GM21737 (cell line): ENCODE measurements around the gene MAGOHB.
A peak's percentile ranks its signal among the peaks of the same experiment; 100 is the strongest.
"Not testable (repeated sequence)": the region's sequence is repeated elsewhere in the genome, so short reads cannot be mapped to it uniquely, and the experiment has no call there.

Source experiments
- ATAC-seq: cut with Tn5 transposase; IDR thresholded peaks from one replicate; pipeline ENCODE4 v1.9.1; 2021; ENCODE audit warnings: mild to moderate bottlenecking, moderate library complexity; ENCODE audit not compliant: unreplicated experiment

MAGOHB gene

DNA sequence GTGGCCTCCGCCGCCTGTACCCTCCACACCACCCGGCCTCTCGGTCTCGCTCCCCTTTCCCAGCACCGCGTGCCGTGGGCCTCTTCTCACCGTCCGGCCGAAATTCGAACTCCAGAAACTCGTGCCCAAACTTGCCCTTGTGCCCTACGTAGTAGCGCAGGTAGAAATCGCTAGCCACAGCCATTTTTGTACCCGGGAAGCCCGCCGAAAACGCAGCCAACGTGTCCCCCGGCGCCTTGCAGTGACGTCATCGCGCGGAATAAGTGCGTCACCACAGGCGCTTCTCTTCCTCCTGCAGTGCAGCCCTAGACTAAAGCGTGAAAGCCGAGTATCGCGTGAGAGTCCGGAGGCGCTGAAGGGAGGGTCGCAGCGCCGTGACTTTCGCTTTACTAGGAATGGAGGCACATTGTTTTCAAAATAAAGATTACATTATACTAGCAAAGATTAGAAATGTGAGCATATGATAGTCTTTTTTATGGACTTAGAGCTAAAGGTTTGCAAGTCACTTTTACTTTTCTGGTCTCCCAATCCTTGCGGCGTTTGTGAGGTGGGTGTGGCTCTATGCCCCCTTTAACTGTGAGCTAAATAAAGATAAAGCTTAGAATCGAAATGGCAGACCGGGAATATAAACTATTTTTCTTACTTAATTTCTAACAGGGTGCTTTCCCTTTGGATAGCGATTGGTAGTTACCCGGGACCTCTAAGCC lies at the start of gene MAGOHB:
TSS of gene MAGOHB (minus strand) at position 261 of the 707 bp plus-strand sequence. CDS start at position 184, 77 bp downstream.
- ATAC-seq: peak; percentile 94

DNA sequence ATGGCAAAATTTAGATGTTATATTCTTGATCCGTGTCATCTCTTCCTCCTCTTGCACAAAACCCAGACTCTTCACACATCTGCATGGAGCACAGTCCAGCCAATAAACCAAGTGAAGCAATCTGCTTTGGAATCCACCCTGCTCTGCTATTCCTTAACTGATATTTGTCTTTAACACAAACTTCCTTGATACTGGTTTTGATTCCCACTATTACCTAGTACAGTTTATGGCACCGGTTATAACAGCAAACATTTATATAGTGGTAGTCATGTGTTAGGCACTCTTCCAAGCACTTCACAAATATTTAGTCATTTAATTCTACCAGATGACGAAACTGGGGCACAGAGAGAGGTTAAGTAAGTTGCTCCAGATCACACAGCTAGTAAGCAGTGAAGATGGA lies 47.9 kb upstream of the MAGOHB start:
- ATAC-seq: no peak

DNA sequence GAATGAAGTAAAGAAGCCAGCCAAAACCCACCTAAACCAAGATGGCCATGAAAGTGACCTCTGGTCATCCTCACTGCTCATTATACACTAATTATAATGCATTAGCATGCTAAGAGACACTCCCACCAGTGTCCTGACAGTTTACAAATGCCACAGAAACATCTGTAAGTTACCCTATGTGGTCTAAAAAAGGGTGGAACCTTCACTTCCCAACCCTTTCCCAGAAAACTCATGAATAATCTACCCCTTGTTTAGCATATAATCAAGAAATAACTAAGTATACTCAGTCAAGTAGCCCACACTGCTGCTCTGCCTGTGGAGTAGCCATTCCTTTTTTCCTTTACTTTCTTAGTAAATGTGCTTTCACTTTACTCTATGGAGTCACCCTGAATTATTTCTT lies 40.6 kb upstream of the MAGOHB start:
- no peak for ATAC-seq

GRCh38 chr12:10652192-10652591 lies 38.8 kb upstream of the MAGOHB start:
- no peak for ATAC-seq

DNA sequence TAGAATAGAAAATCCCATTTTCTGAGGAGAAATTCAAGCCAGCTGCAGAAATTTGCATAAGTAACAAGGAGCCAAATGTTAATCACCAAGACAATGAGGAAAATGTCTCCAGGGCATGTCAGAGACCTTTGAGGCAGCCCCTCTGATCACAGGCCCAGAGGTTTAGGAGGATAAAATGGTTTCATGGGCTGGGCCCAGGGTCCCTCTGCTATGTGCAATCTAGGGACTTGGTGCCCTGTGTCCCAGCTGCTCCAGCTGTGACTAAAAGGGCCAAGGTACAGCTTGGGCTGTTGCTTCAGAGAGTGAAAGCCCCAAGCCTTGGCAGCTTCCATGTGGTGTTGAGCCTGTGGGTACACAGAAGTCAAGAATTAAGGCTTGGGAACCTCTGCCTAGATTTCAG lies 33.2 kb upstream of the MAGOHB start:
- ATAC-seq: not testable (repeated sequence)

- ATAC-seq: no peak
Measured at GRCh38 chr12:10645910-10646309, 32.5 kb upstream of the MAGOHB start.

DNA sequence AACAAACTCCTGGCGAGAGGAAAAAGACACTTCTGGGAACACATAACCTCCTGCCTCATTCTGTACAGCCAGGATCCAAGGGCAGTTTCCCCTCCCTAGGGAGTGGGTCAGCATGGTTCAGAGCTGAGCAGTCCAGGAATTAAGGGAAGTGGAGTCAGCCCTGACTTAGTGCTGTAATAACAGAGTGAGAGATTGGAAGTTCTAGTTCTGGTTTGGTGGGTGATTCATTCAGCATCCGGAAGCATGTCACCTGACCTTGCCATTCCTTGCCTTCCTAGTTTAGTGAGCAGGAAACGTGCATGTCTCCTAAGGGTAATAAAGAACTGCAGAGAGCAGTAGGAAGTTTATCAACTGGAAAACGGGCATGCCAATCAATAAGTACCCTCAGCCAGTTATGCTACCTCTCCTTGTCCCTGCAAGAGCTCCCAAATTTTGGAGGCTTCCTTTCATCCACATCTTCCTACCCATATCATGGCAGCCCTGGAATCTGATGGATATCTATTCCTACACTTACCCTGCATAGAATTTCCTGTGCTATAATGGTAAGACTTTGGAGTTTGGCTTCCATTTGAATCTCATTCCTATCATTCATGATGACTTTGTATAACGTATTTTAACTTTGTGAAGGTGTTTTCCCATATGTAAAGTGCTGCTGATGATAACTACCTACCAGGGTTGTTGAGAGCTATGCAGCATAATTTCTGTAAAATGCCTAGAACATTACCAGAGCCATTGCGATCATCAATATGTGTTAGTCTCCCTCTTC lies 28.5 kb upstream of the MAGOHB start:
- ATAC-seq: no peak

DNA sequence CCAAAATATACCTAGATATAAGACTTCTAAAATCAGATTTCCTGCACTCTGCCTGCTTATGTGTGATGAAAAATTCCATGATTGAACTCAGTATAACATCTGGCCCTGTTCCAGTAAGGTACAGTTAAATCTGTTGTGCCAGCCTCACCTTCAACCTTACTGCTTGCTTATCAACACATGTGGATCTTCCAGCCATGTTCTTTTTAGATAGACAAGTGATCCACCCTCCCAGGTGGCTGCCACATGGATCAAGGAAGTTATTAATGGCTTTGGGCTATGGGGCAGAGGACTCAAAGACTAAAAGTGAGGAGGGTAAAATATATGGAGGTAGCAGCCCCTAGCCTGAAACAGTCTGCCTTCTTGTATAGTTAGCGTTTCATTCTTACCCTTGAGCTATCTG lies 25.3 kb upstream of the MAGOHB start:
- ATAC-seq: no peak

- ATAC-seq: no peak
Measured at GRCh38 chr12:10636611-10637010, 23.2 kb upstream of the MAGOHB start.

DNA sequence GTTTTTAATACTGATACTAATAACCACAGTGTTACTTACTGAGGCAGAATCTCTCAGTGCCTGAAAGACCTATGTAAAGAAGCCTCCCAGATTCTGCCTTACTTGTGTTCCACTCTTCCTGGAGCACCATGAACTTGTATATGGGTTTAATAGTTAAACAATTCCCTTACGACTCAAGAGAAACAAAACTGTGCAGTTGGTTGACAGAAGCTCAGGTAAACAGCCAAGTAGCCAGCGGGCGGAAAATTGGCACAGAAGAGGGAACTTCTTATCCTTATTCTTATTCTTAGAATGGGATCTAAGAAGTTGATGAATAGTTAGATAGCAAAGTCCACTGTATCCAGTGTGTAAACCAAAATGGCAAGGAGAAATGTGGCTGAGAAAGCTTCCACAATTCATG lies 22.7 kb upstream of the MAGOHB start:
- no peak for ATAC-seq

DNA sequence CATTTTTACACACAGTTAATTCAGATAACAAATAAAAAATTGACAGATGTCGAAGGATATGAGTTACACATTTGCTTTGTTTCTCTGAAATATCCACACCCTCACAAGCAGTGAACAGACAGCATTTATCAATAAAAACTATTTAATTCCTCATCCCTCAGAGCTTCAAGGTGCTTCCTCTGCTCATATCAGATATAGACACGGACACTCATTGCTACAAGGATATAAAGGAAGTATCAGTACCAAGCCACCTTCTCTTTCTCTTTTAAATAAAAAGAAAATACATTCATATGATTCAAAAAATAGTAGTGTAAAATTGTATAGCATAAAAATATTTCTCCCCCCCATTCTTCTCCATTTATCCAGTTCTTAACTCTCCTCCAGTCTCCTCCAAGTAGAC lies 21.9 kb upstream of the MAGOHB start:
- no peak for ATAC-seq

GRCh38 chr12:10634427-10634826 lies 21.0 kb upstream of the MAGOHB start:
- no peak for ATAC-seq

DNA sequence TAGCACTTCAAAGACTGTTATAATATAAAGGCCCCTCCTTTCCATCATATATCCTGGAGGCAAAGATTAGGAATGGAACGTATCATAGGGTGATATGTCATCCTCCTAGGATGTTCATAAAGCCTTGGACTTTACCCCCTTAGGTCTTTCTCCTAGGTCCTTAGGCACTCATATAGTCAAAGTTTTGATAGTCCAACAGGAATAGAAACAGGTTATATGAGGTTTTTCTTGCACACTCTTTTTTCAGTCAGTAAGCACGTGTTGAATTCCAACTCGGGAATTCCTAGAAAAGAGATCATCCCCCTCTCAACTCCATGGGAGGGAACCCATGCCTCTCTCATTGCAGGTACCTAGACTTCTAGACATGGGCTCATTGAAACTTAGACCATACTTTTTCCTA lies 20.1 kb upstream of the MAGOHB start:
- no peak for ATAC-seq

- no peak for ATAC-seq
Measured at GRCh38 chr12:10632226-10632625, 18.8 kb upstream of the MAGOHB start.

DNA sequence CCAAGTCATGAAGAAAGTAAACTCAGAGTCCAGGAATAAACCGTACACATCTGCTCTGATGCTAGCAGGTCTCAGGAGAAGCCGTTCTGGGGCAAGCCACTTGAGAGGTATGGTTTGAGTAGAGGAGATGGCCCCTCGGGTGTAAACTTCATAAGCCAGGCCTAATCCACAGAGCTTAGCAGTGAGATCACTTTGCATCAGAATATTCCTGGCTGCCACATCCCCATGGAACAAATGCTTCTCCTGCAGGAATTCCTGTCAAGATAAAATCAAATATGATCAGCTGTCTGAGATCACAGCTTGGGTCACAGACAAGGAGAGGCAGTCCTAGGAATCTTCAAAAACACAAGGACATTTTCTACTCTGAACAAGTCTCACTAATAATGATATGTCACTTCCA lies 11.2 kb upstream of the MAGOHB start:
- ATAC-seq: no peak

DNA sequence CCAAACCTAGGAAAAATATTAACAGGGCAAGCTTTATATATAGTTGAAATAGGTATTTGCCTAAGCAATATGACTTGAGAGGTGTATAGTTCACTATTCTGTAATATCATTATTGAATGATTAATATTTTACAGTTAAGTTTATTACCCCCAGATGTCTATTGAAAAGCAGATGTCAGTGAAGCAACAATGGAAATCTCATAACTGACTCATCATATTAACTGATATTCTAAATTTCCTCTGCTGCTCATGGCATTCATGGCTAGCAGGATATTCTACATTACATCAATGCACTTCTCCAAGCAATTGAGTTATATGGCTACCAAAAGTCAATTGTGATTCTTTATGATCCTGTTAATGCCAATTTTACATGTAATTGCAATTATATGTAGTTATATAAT lies 9.7 kb upstream of the MAGOHB start:
- no peak for ATAC-seq

GRCh38 chr12:10621278-10621677 lies 7.9 kb upstream of the MAGOHB start:
- ATAC-seq: no peak

DNA sequence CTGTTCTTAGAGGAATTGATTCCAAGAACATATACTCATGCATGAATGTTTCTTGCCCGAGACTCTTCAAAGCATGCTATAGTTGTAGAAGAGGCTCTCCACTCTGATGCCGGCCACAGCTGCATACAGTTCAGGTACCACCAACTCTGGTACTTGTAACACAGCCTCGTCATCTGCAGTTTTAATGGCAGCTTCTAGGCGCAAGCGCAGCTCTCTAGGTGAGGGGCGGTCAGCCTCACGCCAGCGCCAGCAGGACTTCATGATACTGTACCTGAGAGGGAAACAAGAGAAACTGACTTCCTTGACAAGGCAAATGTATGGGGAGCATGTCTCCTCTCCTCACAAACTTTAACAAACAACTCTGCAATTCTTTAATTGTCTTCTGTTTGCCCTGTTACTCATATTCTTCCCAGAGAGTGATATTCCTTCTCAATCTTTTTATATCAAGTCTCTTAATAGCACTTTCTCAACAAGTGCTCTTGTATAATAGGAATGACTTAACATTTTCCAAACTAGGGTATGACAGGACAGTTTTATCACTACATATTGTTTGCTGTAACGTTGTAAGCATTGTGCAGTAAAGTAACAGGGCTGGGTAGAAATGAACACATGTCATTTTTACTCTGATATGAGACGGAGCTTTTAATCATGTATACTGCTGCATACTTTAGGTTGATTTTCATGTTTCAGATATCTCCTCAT lies 6.8 kb upstream of the MAGOHB start:
- no peak for ATAC-seq

- ATAC-seq: no peak
Measured at GRCh38 chr12:10618338-10618987, 5.1 kb upstream of the MAGOHB start.

DNA sequence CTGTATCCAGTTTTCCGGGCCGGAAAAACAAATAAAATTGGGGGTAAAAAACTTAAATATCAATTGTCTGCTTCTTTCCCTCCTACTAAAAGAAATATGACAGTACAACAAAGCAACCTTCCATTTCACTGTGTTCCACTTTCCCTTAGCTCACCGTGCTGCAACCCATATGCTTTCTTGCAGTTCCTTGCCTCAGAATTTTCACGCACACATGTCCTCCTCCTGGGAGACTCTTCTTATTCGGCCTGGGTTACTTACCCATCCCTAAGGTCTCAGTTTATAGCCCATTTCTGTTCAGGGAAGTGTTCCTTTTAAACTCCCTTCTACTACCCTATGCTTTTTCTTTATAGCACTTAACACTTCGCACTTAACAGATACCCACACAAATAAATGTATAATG lies 4.5 kb upstream of the MAGOHB start:
- ATAC-seq: no peak

DNA sequence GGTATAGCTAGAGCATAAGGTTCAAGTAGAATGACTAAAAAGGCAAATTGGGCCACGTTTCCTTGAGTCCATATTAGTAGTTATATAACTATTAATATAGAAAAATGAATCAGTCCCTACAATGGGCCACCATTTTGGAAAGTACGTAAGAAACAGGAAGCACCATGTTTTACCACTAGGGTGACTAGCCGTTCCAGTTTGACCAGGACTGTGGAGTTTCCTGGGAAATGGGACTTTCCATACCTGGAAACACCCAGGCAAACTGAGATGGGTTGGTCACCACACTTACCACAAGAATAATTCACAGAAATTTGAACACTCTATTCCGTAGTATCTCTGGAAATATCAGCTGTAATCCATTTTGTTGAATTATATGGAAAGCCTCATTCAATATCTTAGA lies 2.1 kb upstream of the MAGOHB start:
- no peak for ATAC-seq

GRCh38 chr12:10614056-10614370 lies 604 bp upstream of the MAGOHB start:
- ATAC-seq: no peak
